Right lobe of liver (tissue), 4 donors: ENCODE data around the gene ADGRG2.

Experiments used
- POLR2A ChIP-seq: fragments of 450-650 bp; IDR thresholded peaks from one replicate; pipeline ENCODE4 v1.6.1; 2017; ENCODE audit warnings: antibody characterized with exemption, mild to moderate bottlenecking
- TF ChIP-seq, protein P1 (sequence below), 4 donors: fragments of 200-600 bp in 3 of 4; fragments of 450-650 bp in 1 of 4; IDR thresholded peaks; one replicate each; pipeline versions ENCODE4 v1.5.1 to v1.8.0; 2016 to 2022; ENCODE audit warnings: antibody characterized with exemption in 4 of 4, mild to moderate bottlenecking in 2 of 4
- donor health status: DM: no; HTN: no; CAD: no.
- donor health status: DM: no; HTN: no; CAD: no.
- donor health status: DM: no; HTN: yes; CAD: no.

GRCh38 chrX:18970465-18970864, 151.8 kb downstream of the ADGRG2 start:
- no peak for TF ChIP-seq POLR2A
- TF ChIP-seq, protein P1, sequence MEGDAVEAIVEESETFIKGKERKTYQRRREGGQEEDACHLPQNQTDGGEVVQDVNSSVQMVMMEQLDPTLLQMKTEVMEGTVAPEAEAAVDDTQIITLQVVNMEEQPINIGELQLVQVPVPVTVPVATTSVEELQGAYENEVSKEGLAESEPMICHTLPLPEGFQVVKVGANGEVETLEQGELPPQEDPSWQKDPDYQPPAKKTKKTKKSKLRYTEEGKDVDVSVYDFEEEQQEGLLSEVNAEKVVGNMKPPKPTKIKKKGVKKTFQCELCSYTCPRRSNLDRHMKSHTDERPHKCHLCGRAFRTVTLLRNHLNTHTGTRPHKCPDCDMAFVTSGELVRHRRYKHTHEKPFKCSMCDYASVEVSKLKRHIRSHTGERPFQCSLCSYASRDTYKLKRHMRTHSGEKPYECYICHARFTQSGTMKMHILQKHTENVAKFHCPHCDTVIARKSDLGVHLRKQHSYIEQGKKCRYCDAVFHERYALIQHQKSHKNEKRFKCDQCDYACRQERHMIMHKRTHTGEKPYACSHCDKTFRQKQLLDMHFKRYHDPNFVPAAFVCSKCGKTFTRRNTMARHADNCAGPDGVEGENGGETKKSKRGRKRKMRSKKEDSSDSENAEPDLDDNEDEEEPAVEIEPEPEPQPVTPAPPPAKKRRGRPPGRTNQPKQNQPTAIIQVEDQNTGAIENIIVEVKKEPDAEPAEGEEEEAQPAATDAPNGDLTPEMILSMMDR (IDR thresholded peaks at IDR 0.05), result no peak
